ENCODE measurements around the gene IL18.

DNA sequence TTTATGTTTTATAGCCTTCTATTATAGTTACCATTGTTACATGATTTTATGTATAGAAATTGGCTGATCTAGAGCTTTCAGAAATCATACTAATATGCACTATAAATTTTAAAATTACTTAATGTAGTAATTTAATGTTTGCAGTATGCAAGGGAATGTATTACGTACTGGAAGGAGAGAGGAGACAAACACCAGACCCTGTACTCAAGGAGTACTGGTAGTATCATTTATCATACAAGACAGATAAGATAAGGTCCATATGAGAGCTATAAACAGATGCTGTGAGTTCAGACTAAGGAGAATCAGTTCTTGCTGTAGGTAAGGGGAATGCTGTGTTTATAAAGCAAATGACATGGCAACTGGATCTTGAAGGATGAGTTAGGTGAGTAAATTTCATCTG is 12.2 kb upstream of the IL18 start:
- TF ChIP-seq, protein P1, sequence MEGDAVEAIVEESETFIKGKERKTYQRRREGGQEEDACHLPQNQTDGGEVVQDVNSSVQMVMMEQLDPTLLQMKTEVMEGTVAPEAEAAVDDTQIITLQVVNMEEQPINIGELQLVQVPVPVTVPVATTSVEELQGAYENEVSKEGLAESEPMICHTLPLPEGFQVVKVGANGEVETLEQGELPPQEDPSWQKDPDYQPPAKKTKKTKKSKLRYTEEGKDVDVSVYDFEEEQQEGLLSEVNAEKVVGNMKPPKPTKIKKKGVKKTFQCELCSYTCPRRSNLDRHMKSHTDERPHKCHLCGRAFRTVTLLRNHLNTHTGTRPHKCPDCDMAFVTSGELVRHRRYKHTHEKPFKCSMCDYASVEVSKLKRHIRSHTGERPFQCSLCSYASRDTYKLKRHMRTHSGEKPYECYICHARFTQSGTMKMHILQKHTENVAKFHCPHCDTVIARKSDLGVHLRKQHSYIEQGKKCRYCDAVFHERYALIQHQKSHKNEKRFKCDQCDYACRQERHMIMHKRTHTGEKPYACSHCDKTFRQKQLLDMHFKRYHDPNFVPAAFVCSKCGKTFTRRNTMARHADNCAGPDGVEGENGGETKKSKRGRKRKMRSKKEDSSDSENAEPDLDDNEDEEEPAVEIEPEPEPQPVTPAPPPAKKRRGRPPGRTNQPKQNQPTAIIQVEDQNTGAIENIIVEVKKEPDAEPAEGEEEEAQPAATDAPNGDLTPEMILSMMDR (IDR thresholded peaks at IDR 0.05) = no peak
- no peak for TF ChIP-seq POLR2A (IDR thresholded peaks at IDR 0.05)
